Heart right ventricle (tissue), 16 donors: Measurements from ENCODE around the gene ASMTL. TPM values are rescaled to one million over a fixed set of nuclear protein-coding genes. Genes with fewer than 3 reads are reported as not detected.
"Not testable (repeated sequence)": the region's sequence is repeated elsewhere in the genome, so short reads cannot be mapped to it uniquely, and the experiment has no call there.

Source experiments
- ATAC-seq, 8 donors: fragments of 200-7000 bp; cut with Tn5 transposase; one replicate each; pipeline ENCODE4 v1.9.1; 2020; ENCODE audit warnings: mild to moderate bottlenecking in 8 of 8, moderate library complexity in 8 of 8, moderate number of reproducible peaks in 1 of 8
- DNase-seq, 2 donors: peaks; one replicate each; pipeline ENCODE4 v3.0.0-alpha.2; 2020
- H3K27ac ChIP-seq, 10 donors: fragments of 200-600 bp; sonication (generic) in 2 of 10; one replicate each; pipeline versions ENCODE4 v1.5.0 to v1.8.0; 2020 to 2022; ENCODE audit warnings: mild to moderate bottlenecking in 3 of 10
- H3K27me3 ChIP-seq, 7 donors: fragments of 200-600 bp; one replicate each; pipeline ENCODE4 v1.8.0; 2021 to 2022; ENCODE audit warnings: mild to moderate bottlenecking in 2 of 7
- H3K36me3 ChIP-seq, 9 donors: fragments of 200-600 bp; sonication (generic) in 1 of 9; one replicate each; pipeline versions ENCODE4 v1.5.0 to v1.8.0; 2020 to 2022; ENCODE audit warnings: mild to moderate bottlenecking in 2 of 9
- H3K4me1 ChIP-seq, 9 donors: fragments of 200-600 bp; sonication (generic) in 1 of 9; one replicate each; pipeline versions ENCODE4 v1.5.0 to v1.8.0; 2020 to 2022; ENCODE audit warnings: mild to moderate bottlenecking in 4 of 9
- H3K4me3 ChIP-seq, 10 donors: fragments of 200-600 bp; sonication (generic) in 2 of 10; one replicate each; pipeline versions ENCODE4 v1.5.0 to v1.8.0; 2020 to 2022; ENCODE audit warnings: mild to moderate bottlenecking in 7 of 10, moderate library complexity in 2 of 10
- H3K9me3 ChIP-seq, 11 donors: fragments of 200-600 bp in 10 of 11; sonication (generic) in 2 of 11; one replicate each; pipeline versions ENCODE4 v1.5.0 to v1.8.0; 2013 to 2022; ENCODE audit warnings: mild to moderate bottlenecking in 2 of 11, control low read depth in 1 of 11, moderate library complexity in 1 of 11
- CTCF ChIP-seq, 9 donors: fragments of 200-600 bp; sonication (generic) in 2 of 9; IDR thresholded peaks; one replicate each; pipeline versions ENCODE4 v1.5.0 to v1.8.0; 2021 to 2022; ENCODE audit warnings: antibody characterized with exemption in 9 of 9, mild to moderate bottlenecking in 5 of 9, moderate library complexity in 1 of 9
- WGBS, 2 donors: extraction: QIAGEN DNeasy Blood & Tissue Kit; methylation state at CpG; one replicate each; pipeline ENCODE4 v1.1.7; 2013; ENCODE audit warnings: inconsistent platforms in 1 of 2; 5-methylcytosine and 5-hydroxymethylcytosine counted together
- intact Hi-C, 10 donors: fragments of 100-400 bp; cut with DNase I; formaldehyde crosslinking; loops; one replicate each; pipeline versions ENCODE4 v1.11.1 to v1.14.2; 2022
- polyA plus RNA-seq, 2 donors: library from polyadenylated mRNA; stranded (reverse); fragments of 200-250 nt; gene quantifications; one replicate each; pipeline ENCODE4 v1.2.3, GENCODE V29; 2013
- total RNA-seq, 10 donors: library from RNA; stranded (reverse); fragmentation: NEBNext Ultra II Directional in 3 of 10; extraction: Animal tissue kit (Norgen Biotek cat#: 25700) in 3 of 10; gene quantifications; one replicate each; pipeline versions ENCODE4 v1.2.1 to v1.2.4, GENCODE V29; 2021 to 2023
- donor health status: Arrhythmogenic right ventricular cardiomyopathy.
- donor health status: ischemic (EF 13 %, LVEDD 7.1; RV severe dilation, severe dysfunction).
- donor health status: healthy with polysubstance abuse.
- donor health status: DM: no; HTN: yes; CAD: no.
- donor health status: DM: no; HTN: no; CAD: no.
- donor health status: ischemic (EF 25% LVEDD 6.9; RV normal size, moderate dysfunction).
- donor health status: ischemic (EF 25% LVEDD 5.7; RV mildly dilated, moderate dysfunction).
- donor health status: healthy.
- donor health status: DM: yes; HTN: yes; CAD: no.
- donor health status: Ischemic cardiomyopathy.
- donor health status: ischemic (EF 35%, LVEDD 5.7; RV mildly dilated, moderate dysfunction).
- donor health status: nonischemic (EF 11% LVEDD 7.7; RV severe dilation, severe dysfunction).
- donor health status: DM: yes; HTN: yes; CAD: no.
- donor health status: PGD.
- donor health status: ischemic (EF 29% LVEDD 5.4; RV normal size, mild dysfunction).
- donor health status: nonischemic (EF 23%, LVEDD 6.1; RV moderate dilation, normal function).

The ASMTL gene
- total and polyA plus RNA-seq, 12 donors, result 16.6 to 50.6 (median 38.3) TPM

DNA sequence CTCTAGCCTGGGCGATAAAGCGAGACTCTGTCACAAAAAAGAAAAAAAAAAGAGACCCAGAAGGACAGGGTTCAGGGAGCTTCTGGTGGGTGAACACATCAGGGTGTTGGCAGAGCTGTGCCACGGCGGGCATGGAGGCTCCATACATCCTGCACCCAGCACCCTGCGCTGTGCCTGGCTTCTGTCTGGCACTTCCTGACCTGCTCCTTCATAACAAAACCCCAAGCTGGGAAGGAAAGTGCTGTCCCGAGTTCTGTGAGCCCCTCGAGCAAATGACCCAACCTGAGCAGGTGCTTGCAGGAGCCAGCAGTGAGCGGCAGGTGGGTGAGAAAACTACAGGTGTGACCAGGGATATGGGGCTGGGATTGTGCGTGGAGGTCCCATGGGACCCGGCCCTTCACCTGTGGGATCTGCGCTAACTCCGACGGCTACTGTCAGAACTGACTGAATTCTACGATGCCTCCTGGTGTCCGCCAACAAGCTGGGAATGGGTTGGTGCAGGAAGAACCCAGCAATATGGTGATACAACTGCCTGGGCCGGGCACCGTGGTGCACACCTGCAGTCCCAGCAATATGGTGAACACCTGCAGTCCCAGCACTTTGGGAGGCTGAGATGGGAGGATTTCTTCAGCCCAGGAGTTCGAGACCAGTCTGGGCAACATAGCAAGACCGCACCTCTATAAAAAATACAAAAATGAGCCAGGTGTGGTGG, 18.9 kb downstream of the ASMTL start:
- 93 to 95% methylated on average over 19 of the region's 19 CpGs for WGBS, 2 donors
- H3K4me3 ChIP-seq, result no peak overlapping the region
- no peak overlapping the region for H3K27ac ChIP-seq
- DNase-seq, result no peak
- H3K36me3 ChIP-seq, result peaks cover 0 to 69% (median 13%) of the 10 kb centered on the region in 9 donors
- H3K9me3 ChIP-seq, result no peaks in the 10 kb centered on the region
- H3K27me3 ChIP-seq, result no peaks in the 10 kb centered on the region
- no peak for TF ChIP-seq CTCF (IDR thresholded peaks at IDR 0.05)
- ATAC-seq, result peak in 1 of 8 donors; percentile 37
- no peaks in the 10 kb centered on the region for H3K4me1 ChIP-seq
- intact Hi-C loops, result no loop called here

GRCh38 chrX:1430451-1430850, 22.3 kb downstream of the ASMTL start:
- Histone ChIP-seq H3K27me3 (no peaks in the 10 kb centered on the region), H3K36me3 (peaks cover 0 to 58% (median 19%) of the 10 kb centered on the region in 9 donors), H3K4me1 (no peaks in the 10 kb centered on the region), H3K9me3 (no peaks in the 10 kb centered on the region), H3K27ac (no peak overlapping the region), H3K4me3 (no peak overlapping the region)
- ATAC-seq (no peak), DNase-seq (no peak)
- WGBS, 2 donors, result 97 to 98% methylated on average over 10 of the region's 10 CpGs
- TF ChIP-seq CTCF (IDR thresholded peaks at IDR 0.05), result no peak
- intact Hi-C loops, result no loop called here

GRCh38 chrX:1427756-1428155, 25.0 kb downstream of the ASMTL start:
- no peaks in the 10 kb centered on the region for H3K4me1 ChIP-seq
- no peak for TF ChIP-seq CTCF (IDR thresholded peaks at IDR 0.05)
- peak in 1 of 8 donors; percentile 22 for ATAC-seq
- H3K9me3 ChIP-seq, result peaks cover 0 to 7% (median under 1%) of the 10 kb centered on the region in 11 donors
- no peaks in the 10 kb centered on the region for H3K27me3 ChIP-seq
- intact Hi-C loops, result no loop called here
- no peak overlapping the region for H3K4me3 ChIP-seq
- no peak for DNase-seq
- H3K27ac ChIP-seq, result no peak overlapping the region
- H3K36me3 ChIP-seq, result peaks cover 0 to 54% (median 25%) of the 10 kb centered on the region in 9 donors
- WGBS, 2 donors, result 95 to 97% methylated on average over 26 to 32 of the region's 32 CpGs

DNA sequence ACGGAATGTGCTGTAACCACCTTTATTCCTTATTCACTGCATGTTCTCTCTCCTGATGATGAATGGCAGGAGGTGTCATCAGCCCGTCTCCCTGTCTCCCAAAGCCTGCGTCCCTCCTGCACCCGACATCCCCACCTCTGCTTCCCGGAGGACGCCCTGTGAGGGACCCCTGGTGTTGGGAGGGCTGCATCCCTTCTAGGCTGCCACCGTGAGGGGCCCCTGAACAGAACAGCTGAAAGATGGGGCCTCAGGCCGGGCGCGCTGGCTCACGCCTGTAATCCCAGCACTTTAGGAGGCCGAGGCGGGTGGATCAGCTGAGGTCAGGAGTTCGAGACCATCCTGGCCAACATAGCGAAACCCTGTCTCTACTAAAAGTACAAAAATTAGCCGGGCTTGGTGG, 26.4 kb downstream of the ASMTL start:
- H3K4me3 ChIP-seq, H3K4me1 ChIP-seq, DNase-seq, ATAC-seq, H3K27me3 ChIP-seq, H3K27ac ChIP-seq, intact Hi-C loops: not testable (repeated sequence)
- WGBS, 2 donors, result 91 to 94% methylated on average over 16 of the region's 16 CpGs
- peaks cover 2 to 57% (median 34%) of the 10 kb centered on the region in 9 donors for H3K36me3 ChIP-seq
- peaks cover 0 to 21% (median 12%) of the 10 kb centered on the region in 11 donors for H3K9me3 ChIP-seq

GRCh38 chrX:1425381-1425780, 27.3 kb downstream of the ASMTL start:
- no peak for TF ChIP-seq CTCF (IDR thresholded peaks at IDR 0.05)
- H3K9me3 ChIP-seq, result peaks cover 0 to 21% (median 12%) of the 10 kb centered on the region in 11 donors
- intact Hi-C loops, result no loop called here
- H3K36me3 ChIP-seq, result peaks cover 4 to 62% (median 36%) of the 10 kb centered on the region in 9 donors
- DNase-seq (no peak), ATAC-seq (no peak)
- H3K27ac ChIP-seq, result no peak overlapping the region
- no peak overlapping the region for H3K4me3 ChIP-seq
- no peaks in the 10 kb centered on the region for H3K4me1 ChIP-seq
- 90 to 92% methylated on average over 10 of the region's 10 CpGs for WGBS, 2 donors
- H3K27me3 ChIP-seq, result no peaks in the 10 kb centered on the region
